B cell (primary cell): ENCODE measurements around the gene LYST. TPM values are rescaled to one million over a fixed set of nuclear protein-coding genes. Genes with fewer than 3 reads are reported as not detected.

Experiments used
- ATAC-seq: fragments of 200-7000 bp; cut with Tn5 transposase; one replicate; pipeline ENCODE4 v1.10.0; 2021; ENCODE audit warnings: low read depth, mild to moderate bottlenecking, moderate number of reproducible peaks, moderate library complexity
- CTCF ChIA-PET: fragments of 350-600 bp; sonication (Branson Sonifier 250); formaldehyde crosslinking; loops from one replicate; lab custom pipeline; 2021; ENCODE audit warnings: antibody characterized with exemption, inconsistent platforms; lab: Charles Lee
- POLR2A ChIA-PET: fragments of 350-600 bp; sonication (Branson Sonifier 250); formaldehyde crosslinking; loops from one replicate; lab custom pipeline; 2021; ENCODE audit warnings: antibody characterized with exemption; lab: Charles Lee
- DNase-seq: peaks from one replicate; pipeline ENCODE4 v3.0.0; 2013
- H2AFZ ChIP-seq: 2 replicates; pipeline ENCODE4 v1.6.1; 2012; ENCODE audit warnings: mild to moderate bottlenecking, low read depth, low read length; ENCODE audit not compliant: insufficient read depth, poor library complexity, severe bottlenecking
- H3K27ac ChIP-seq, 2 donors: 1 replicate in 1 of 2; 2 replicates in 1 of 2; pipeline ENCODE4 v1.5.1; 2012 to 2013; ENCODE audit warnings: low read length in 2 of 2, mild to moderate bottlenecking in 2 of 2, moderate library complexity in 1 of 2
- H3K27me3 ChIP-seq, 4 experiments: fragments of 200-600 bp in 1 of 4; sonication (generic) in 1 of 4; replicated peaks in 1 of 4; 1 replicate in 2 of 4; 2 replicates in 2 of 4; pipeline versions ENCODE4 v1.6.1 to v1.7.0; 2013 to 2016; ENCODE audit warnings: low read length in 3 of 4, mild to moderate bottlenecking in 2 of 4, mixed read lengths in 1 of 4, moderate library complexity in 1 of 4; ENCODE audit not compliant: insufficient read depth in 4 of 4, control insufficient read depth in 3 of 4; ENCODE audit errors: control extremely low read depth in 1 of 4
- H3K36me3 ChIP-seq, 2 experiments: replicated peaks in 1 of 2; 1 replicate in 1 of 2; 2 replicates in 1 of 2; pipeline versions ENCODE4 v1.6.1 to v1.7.1; 2013; ENCODE audit warnings: low read length in 1 of 2; ENCODE audit not compliant: insufficient read depth in 2 of 2, control insufficient read depth in 1 of 2; ENCODE audit errors: control extremely low read depth in 1 of 2, extremely low read depth in 1 of 2
- H3K4me1 ChIP-seq, 2 donors: fragments of 200-600 bp in 1 of 2; sonication (generic) in 1 of 2; 1 replicate in 1 of 2; 2 replicates in 1 of 2; pipeline versions ENCODE4 v1.5.1 to v1.6.1; 2013 to 2017; ENCODE audit warnings: low read length in 2 of 2; ENCODE audit not compliant: control insufficient read depth in 2 of 2, insufficient read depth in 2 of 2
- H3K4me2 ChIP-seq: replicated peaks from 2 replicates; pipeline ENCODE3; 2012; ENCODE audit warnings: mild to moderate bottlenecking, low read depth, low read length; ENCODE audit not compliant: poor library complexity, severe bottlenecking
- H3K4me3 ChIP-seq, 5 experiments: fragments of 200-600 bp in 1 of 5; sonication (generic) in 1 of 5; 1 replicate in 3 of 5; 2 replicates in 2 of 5; pipeline versions ENCODE4 v1.5.1 to v1.7.0; 2011 to 2016; ENCODE audit warnings: low read length in 4 of 5, mild to moderate bottlenecking in 4 of 5, low read depth in 2 of 5, control low read depth in 1 of 5, moderate library complexity in 1 of 5; ENCODE audit not compliant: insufficient read depth in 1 of 5; ENCODE audit errors: control extremely low read depth in 1 of 5, extremely low read depth in 1 of 5
- H3K79me2 ChIP-seq: fragments of 200-600 bp; sonication (generic); one replicate; pipeline ENCODE4 v1.6.0; 2016; ENCODE audit warnings: low read length; ENCODE audit not compliant: control insufficient read depth, insufficient read depth
- H3K9ac ChIP-seq: fragments of 200-600 bp; sonication (generic); 2 replicates; pipeline ENCODE4 v1.6.1; 2017; ENCODE audit warnings: mild to moderate bottlenecking, low read length, moderate library complexity
- H3K9me3 ChIP-seq, 3 donors: one replicate each; pipeline versions ENCODE4 v1.6.1 to v1.7.1; 2013; ENCODE audit warnings: low read length in 2 of 3; ENCODE audit not compliant: control insufficient read depth in 2 of 3, insufficient read depth in 1 of 3; ENCODE audit errors: control extremely low read depth in 1 of 3
- H4K20me1 ChIP-seq: 2 replicates; pipeline ENCODE4 v1.6.0; 2012; ENCODE audit warnings: mild to moderate bottlenecking, low read length; ENCODE audit not compliant: insufficient read depth, control insufficient read depth, poor library complexity, severe bottlenecking
- H3K27ac Mint-ChIP-seq: one replicate; pipeline ENCODE4 v1.8.0; 2021; ENCODE audit warnings: mixed read lengths
- H3K27me3 Mint-ChIP-seq: one replicate; pipeline ENCODE4 v1.8.0; 2021; ENCODE audit warnings: mixed read lengths
- H3K4me1 Mint-ChIP-seq: one replicate; pipeline ENCODE4 v1.8.0; 2021; ENCODE audit warnings: mixed read lengths
- H3K4me3 Mint-ChIP-seq: one replicate; pipeline ENCODE4 v1.8.0; 2021; ENCODE audit warnings: mixed read lengths
- H3K9me3 Mint-ChIP-seq: one replicate; pipeline ENCODE4 v1.8.0; 2022; ENCODE audit warnings: mixed read lengths; ENCODE audit not compliant: insufficient read depth
- CTCF ChIP-seq: fragments of 200-600 bp; IDR thresholded peaks from one replicate; pipeline ENCODE4 v1.8.0; 2022; ENCODE audit warnings: antibody characterized with exemption, mild to moderate bottlenecking
- EZH2 ChIP-seq: IDR thresholded peaks from 2 replicates; pipeline ENCODE4 v1.6.1; 2012; ENCODE audit warnings: borderline replicate concordance, low read depth, mild to moderate bottlenecking, moderate library complexity, low read length; ENCODE audit not compliant: insufficient read depth, poor library complexity, severe bottlenecking
- WGBS: methylation state at CpG from one replicate; pipeline ENCODE4 v1.1.5; 2013; ENCODE audit warnings: missing lambda C conversion rate; ENCODE audit not compliant: insufficient coverage; 5-methylcytosine and 5-hydroxymethylcytosine counted together
- intact Hi-C: fragments of 100-400 bp; cut with micrococcal nuclease; formaldehyde crosslinking; loops from one replicate; pipeline ENCODE4 v1.10.0; 2022
- polyA plus RNA-seq: library from polyadenylated mRNA; depleted of rRNA; stranded (reverse); fragments of >200 nt; gene quantifications from 2 replicates; pipeline ENCODE4 v1.2.3, GENCODE V29; 2012
- total RNA-seq, 2 donors: library from RNA; stranded (reverse); fragments of 120-200 nt in 1 of 2; gene quantifications; 1 replicate in 1 of 2; 2 replicates in 1 of 2; pipeline versions ENCODE4 v1.2.3 to v1.2.4, GENCODE V29; 2013 to 2022

LYST gene
- total and polyA plus RNA-seq, 2 donors (not counting 1 experiment from before 2014, with no cell fraction given): 50.4 to 120 TPM

GRCh38 chr1:235661568-235661967 lies 205.1 kb downstream of the LYST start:
- ChIA-PET CTCF (no interaction called here), POLR2A (no interaction called here)
- Histone ChIP-seq H3K27ac (no peak overlapping the region), H3K36me3 (peaks cover 12 to 23% of the 10 kb centered on the region in 2 experiments), H2AFZ (no peak overlapping the region), H3K27me3 (no peaks in the 10 kb centered on the region), H3K4me1 (no peaks in the 10 kb centered on the region), H3K4me3 (no peak overlapping the region), H4K20me1 (no peaks in the 10 kb centered on the region), H3K9ac (no peak overlapping the region), H3K79me2 (no peaks in the 10 kb centered on the region), H3K4me2 (no peak overlapping the region), H3K9me3 (no peaks in the 10 kb centered on the region)
- ATAC-seq (no peak), DNase-seq (no peak)
- no peak overlapping the region for H3K4me3 Mint-ChIP-seq
- intact Hi-C loops: no loop called here
- no CpG with 5 or more reads among the region's 2 CpGs for WGBS
- no peak overlapping the region for H3K27ac Mint-ChIP-seq
- TF ChIP-seq EZH2 (no peak), CTCF (no peak)
- H3K9me3 Mint-ChIP-seq: no peaks in the 10 kb centered on the region
- no peaks in the 10 kb centered on the region for H3K4me1 Mint-ChIP-seq
- no peaks in the 10 kb centered on the region for H3K27me3 Mint-ChIP-seq

DNA sequence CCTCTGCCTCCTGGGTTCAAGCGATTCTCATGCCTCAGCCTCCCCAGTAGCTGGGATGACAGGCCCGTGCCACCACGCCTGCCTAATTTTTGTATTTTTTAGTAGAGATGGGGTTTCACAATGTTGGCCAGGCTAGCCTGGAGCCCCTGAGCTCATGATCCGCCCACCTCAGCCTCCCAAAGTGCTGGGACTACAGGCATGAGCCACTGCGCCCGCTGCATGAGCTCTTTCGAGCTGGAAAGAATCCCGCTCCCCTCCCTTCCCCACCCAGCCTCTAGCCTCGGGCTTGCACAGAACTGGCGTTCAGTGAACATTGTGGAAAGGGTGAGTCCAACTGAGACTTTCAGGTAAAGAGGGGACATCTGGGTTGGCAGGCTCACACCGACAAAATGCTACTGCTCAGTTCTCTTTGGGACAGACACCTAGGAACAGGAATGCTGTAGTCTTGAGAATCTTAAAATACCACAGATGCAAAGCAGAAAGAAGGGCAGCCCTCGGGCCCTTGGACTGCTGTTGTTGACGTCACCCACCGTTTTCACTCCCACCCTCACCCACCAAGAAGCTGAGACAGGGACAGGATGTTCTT lies 207.4 kb downstream of the LYST start:
- POLR2A ChIA-PET: no interaction called here
- DNase-seq: no peak
- Histone ChIP-seq H3K27ac (no peak overlapping the region), H3K36me3 (peaks cover 12 to 23% of the 10 kb centered on the region in 2 experiments), H3K4me1 (no peaks in the 10 kb centered on the region), H3K4me3 (no peak overlapping the region), H3K79me2 (no peaks in the 10 kb centered on the region), H3K27me3 (no peaks in the 10 kb centered on the region), H4K20me1 (no peaks in the 10 kb centered on the region), H3K9me3 (no peaks in the 10 kb centered on the region), H2AFZ (no peak overlapping the region), H3K4me2 (no peak overlapping the region), H3K9ac (no peak overlapping the region)
- intact Hi-C loops: no loop called here
- peaks cover 6% of the 10 kb centered on the region for H3K27me3 Mint-ChIP-seq
- H3K9me3 Mint-ChIP-seq: peaks cover under 1% of the 10 kb centered on the region
- TF ChIP-seq CTCF: no peak
- no peak for TF ChIP-seq EZH2
- H3K4me3 Mint-ChIP-seq: no peak overlapping the region
- WGBS: 98% methylated on average over 10 of the region's 14 CpGs
- no peak for ATAC-seq
- H3K27ac Mint-ChIP-seq: no peak overlapping the region
- CTCF ChIA-PET: no interaction called here
- no peaks in the 10 kb centered on the region for H3K4me1 Mint-ChIP-seq
